Stomach (tissue), 19 donors: ENCODE results near the gene B3GNT7. TPM values are rescaled to one million over a fixed set of nuclear protein-coding genes. Genes with fewer than 3 reads are reported as not detected.
A peak's percentile ranks its signal among the peaks of the same experiment; 100 is the strongest.

ENCODE experiments used
- DNase-seq, 2 donors: peaks; one replicate each; pipeline versions ENCODE4 v3.0.0 to v3.0.0-alpha.2; 2013 to 2019
- H3K27ac ChIP-seq, 5 donors: fragments of 200-600 bp in 4 of 5; sonication (generic) in 4 of 5; one replicate each; pipeline ENCODE4 v1.5.1; 2013 to 2019; ENCODE audit warnings: mild to moderate bottlenecking in 1 of 5, moderate library complexity in 1 of 5
- H3K27me3 ChIP-seq, 3 donors: fragments of 200-600 bp; sonication (generic); one replicate each; pipeline ENCODE4 v1.5.1; 2017 to 2019; ENCODE audit warnings: mixed run types in 1 of 3
- H3K36me3 ChIP-seq, 4 donors: fragments of 200-600 bp; sonication (generic); 1 replicate in 3 of 4; 2 replicates in 1 of 4; pipeline ENCODE4 v1.5.1; 2016 to 2019
- H3K4me1 ChIP-seq, 4 donors: fragments of 200-600 bp; sonication (generic); one replicate each; pipeline ENCODE4 v1.5.1; 2016 to 2019
- H3K4me3 ChIP-seq, 4 donors: fragments of 200-600 bp; sonication (generic) in 3 of 4; one replicate each; pipeline ENCODE4 v1.5.1; 2016 to 2019; ENCODE audit warnings: mild to moderate bottlenecking in 1 of 4
- H3K9me3 ChIP-seq, 4 donors: fragments of 200-600 bp; sonication (generic); one replicate each; pipeline ENCODE4 v1.5.1; 2016 to 2019
- EP300 ChIP-seq: sonication (generic); formaldehyde crosslinking; IDR thresholded peaks from one replicate; pipeline ENCODE4 v1.6.1; 2017; ENCODE audit warnings: antibody characterized with exemption
- POLR2A ChIP-seq, 4 donors: fragments of 450-650 bp; IDR thresholded peaks; one replicate each; pipeline ENCODE4 v1.6.1; 2016; ENCODE audit warnings: antibody characterized with exemption in 4 of 4, control low read depth in 2 of 4, mild to moderate bottlenecking in 1 of 4, moderate library complexity in 1 of 4
- POLR2AphosphoS5 ChIP-seq, 3 donors: sonication (generic); formaldehyde crosslinking; IDR thresholded peaks; one replicate each; pipeline ENCODE4 v1.6.1; 2016; ENCODE audit warnings: antibody characterized with exemption in 3 of 3
- WGBS, 5 donors: extraction: QIAGEN DNeasy Blood & Tissue Kit in 3 of 5; methylation state at CpG; one replicate each; pipeline versions ENCODE4 v1.1.5 to v1.1.7; 2013 to 2018; 5-methylcytosine and 5-hydroxymethylcytosine counted together
- intact Hi-C: fragments of 100-400 bp; cut with DNase I; formaldehyde crosslinking; loops from one replicate; pipeline ENCODE4 v1.15.1; 2023; ENCODE audit warnings: low total_unique reads
- long read RNA-seq, 10 donors: transcript quantifications; one replicate each; lab custom pipeline, GENCODE V29; 2026
- polyA plus RNA-seq, 3 donors: library from polyadenylated mRNA; stranded (reverse); fragments of 200-250 nt; gene quantifications; one replicate each; pipeline ENCODE4 v1.2.3, GENCODE V29; 2013
- total RNA-seq, 5 donors: library from RNA; depleted of rRNA; stranded (reverse); fragments of >200 nt; gene quantifications; one replicate each; pipeline versions ENCODE4 v1.1.0 to v1.2.3, GENCODE V29; 2014 to 2016
- TF ChIP-seq, protein P1 (sequence below), 7 experiments: fragments of 450-650 bp in 4 of 7; fragments of 200-600 bp in 3 of 7; sonication (generic) in 3 of 7; IDR thresholded peaks; one replicate each; pipeline ENCODE4 v1.5.1; 2016 to 2019; ENCODE audit warnings: antibody characterized with exemption in 7 of 7, control low read depth in 2 of 7, mild to moderate bottlenecking in 1 of 7
- donor health status: healthy with polysubstance abuse.
- donor health status: Bipolar disorder and iron deficiency.
- donor health status: healthy.

The B3GNT7 gene, protein sequence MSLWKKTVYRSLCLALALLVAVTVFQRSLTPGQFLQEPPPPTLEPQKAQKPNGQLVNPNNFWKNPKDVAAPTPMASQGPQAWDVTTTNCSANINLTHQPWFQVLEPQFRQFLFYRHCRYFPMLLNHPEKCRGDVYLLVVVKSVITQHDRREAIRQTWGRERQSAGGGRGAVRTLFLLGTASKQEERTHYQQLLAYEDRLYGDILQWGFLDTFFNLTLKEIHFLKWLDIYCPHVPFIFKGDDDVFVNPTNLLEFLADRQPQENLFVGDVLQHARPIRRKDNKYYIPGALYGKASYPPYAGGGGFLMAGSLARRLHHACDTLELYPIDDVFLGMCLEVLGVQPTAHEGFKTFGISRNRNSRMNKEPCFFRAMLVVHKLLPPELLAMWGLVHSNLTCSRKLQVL
- total RNA-seq (100 to 1,000 TPM in 2 of 5 donors, 10 to 100 TPM in 3; 13.4 to 156 (median 33.8) TPM), polyA plus RNA-seq (1 to 10 TPM; 1.9 to 8.0 (median 6.1) TPM)
- long read RNA-seq, donor 1, transcript B3GNT7-201 (2 exons, 3,706 nt): major isoform, 6 of 6 reads
- long read RNA-seq, donor 1, partial matches to known transcripts: 0 of 6 reads
- long read RNA-seq, donor 1, other reads (novel, unspliced or antisense): 0 of 6 reads
- long read RNA-seq, donor 2, partial matches to known transcripts: 0 of 3 reads
- long read RNA-seq, donor 2, other reads (novel, unspliced or antisense): 0 of 3 reads
- long read RNA-seq, donor 3, partial matches to known transcripts: 0 of 4 reads
- long read RNA-seq, donor 3, other reads (novel, unspliced or antisense): 0 of 4 reads
- long read RNA-seq, donor 4: 0 reads
- long read RNA-seq, donor 5, partial matches to known transcripts: 14 of 18 reads
- long read RNA-seq, donor 5, other reads (novel, unspliced or antisense): 0 of 18 reads
- long read RNA-seq, donor 6: 0 reads
- long read RNA-seq, donor 7, transcript B3GNT7-201 (2 exons, 3,706 nt): major isoform, 11 of 11 reads
- long read RNA-seq, donor 7, partial matches to known transcripts: 0 of 11 reads
- long read RNA-seq, donor 7, other reads (novel, unspliced or antisense): 0 of 11 reads
- long read RNA-seq, donor 8, transcript B3GNT7-201 (2 exons, 3,706 nt): major isoform, 6 of 6 reads
- long read RNA-seq, donor 8, partial matches to known transcripts: 0 of 6 reads
- long read RNA-seq, donor 8, other reads (novel, unspliced or antisense): 0 of 6 reads
- long read RNA-seq, donor 9, partial matches to known transcripts: 0 of 1 reads
- long read RNA-seq, donor 9, other reads (novel, unspliced or antisense): 0 of 1 reads
- long read RNA-seq, donor 10, partial matches to known transcripts: 0 of 2 reads
- long read RNA-seq, donor 10, other reads (novel, unspliced or antisense): 0 of 2 reads

DNA sequence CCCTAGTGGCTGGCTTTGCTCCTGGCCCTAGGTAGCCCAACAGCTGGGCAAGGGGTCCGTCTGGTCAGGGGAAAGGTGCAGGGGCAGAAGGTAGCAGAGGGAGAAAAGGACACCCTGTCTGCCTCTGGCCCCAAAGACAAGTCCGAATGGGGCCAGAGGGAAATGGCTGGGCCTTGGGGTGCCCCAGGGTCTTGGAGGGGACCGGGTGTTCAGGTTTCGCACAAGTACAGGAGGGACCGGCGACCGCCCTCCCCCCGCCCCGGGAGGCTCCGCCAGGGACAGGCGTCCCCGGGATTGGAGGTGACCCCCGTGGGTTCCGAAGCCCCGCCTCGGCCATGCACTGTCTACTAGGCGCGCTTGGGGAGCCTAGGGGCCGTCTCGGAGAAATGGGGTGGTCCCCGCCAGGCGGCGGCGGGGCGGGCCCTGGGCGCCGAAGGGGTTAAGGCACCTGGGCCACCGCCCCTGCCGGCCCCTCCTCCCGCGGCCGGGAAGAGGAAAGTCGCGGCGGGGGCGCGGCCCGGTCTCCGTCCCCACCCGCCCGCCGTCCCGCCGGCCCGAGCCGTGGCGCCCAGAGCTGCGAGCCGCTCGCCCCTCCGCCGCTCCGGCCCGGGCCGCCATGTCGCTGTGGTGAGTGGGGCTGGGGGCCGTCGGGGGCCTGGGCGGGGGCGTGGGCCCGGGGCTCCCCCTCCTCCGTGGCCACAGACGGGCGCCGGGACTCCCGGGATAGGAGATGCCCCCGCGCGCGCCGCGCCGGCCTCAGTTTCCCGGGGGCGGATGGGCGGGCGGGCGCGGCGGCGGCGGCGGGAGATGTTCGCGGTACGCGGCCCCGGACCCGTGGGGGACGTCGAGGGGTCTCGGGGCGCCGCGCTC, at the start of gene B3GNT7:
Gene B3GNT7 (plus strand): TSS at position 523 of the 870 bp plus-strand sequence. CDS start 94 bp downstream, at position 617.
- peak within 1 kb of the TSS; percentile 55 to 73 (median 64) for H3K4me3 ChIP-seq
- intact Hi-C loops: loop anchor here (5.0 kb wide), 1 partner anchor 98 kb away; no protein-coding TSS in a partner anchor
- no peak for TF ChIP-seq POLR2A (IDR thresholded peaks at IDR 0.05)
- TF ChIP-seq, protein P1, sequence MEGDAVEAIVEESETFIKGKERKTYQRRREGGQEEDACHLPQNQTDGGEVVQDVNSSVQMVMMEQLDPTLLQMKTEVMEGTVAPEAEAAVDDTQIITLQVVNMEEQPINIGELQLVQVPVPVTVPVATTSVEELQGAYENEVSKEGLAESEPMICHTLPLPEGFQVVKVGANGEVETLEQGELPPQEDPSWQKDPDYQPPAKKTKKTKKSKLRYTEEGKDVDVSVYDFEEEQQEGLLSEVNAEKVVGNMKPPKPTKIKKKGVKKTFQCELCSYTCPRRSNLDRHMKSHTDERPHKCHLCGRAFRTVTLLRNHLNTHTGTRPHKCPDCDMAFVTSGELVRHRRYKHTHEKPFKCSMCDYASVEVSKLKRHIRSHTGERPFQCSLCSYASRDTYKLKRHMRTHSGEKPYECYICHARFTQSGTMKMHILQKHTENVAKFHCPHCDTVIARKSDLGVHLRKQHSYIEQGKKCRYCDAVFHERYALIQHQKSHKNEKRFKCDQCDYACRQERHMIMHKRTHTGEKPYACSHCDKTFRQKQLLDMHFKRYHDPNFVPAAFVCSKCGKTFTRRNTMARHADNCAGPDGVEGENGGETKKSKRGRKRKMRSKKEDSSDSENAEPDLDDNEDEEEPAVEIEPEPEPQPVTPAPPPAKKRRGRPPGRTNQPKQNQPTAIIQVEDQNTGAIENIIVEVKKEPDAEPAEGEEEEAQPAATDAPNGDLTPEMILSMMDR (IDR thresholded peaks at IDR 0.05): peak in 1 of 7 experiments; percentile 15
- peaks cover 26 to 52% (median 39%) of the 10 kb centered on the region in 4 donors for H3K4me1 ChIP-seq
- no peaks in the 10 kb centered on the region for H3K9me3 ChIP-seq
- H3K27me3 ChIP-seq: peaks cover 0 to 42% (median 19%) of the 10 kb centered on the region in 3 donors
- WGBS, 5 donors: 3 to 39% (median 7%) methylated on average over 3 to 95 of the region's 95 CpGs
- DNase-seq: peak; percentile 57 to 77
- peaks cover 0 to 21% (median 15%) of the 10 kb centered on the region in 4 donors for H3K36me3 ChIP-seq
- peak within 1 kb of the TSS; percentile 50 to 90 (median 77) for H3K27ac ChIP-seq

DNA sequence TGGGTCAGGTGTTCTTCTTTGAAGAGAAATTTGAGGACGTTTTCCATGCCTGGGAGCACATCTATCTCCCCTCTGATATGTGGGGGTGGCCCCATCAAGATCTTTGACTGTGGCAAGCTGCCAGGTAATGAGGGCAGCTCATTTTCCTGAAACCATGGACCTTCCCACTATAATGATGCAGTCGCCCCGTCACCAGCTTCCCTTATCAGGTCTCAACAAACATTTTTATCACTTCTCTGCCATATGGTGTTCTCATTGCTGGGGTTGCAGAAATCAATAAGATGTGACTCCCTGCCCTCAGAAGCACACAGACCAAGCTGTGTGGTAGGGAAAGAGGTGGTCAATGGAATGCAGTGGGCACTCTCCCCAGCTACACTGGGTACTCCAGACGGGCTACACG, 48.4 kb upstream of the B3GNT7 start:
- H3K36me3 ChIP-seq: peaks cover 0 to 14% (median 7%) of the 10 kb centered on the region in 4 donors
- no peak for TF ChIP-seq POLR2AphosphoS5 (IDR thresholded peaks at IDR 0.05)
- TF ChIP-seq, protein P1 (IDR thresholded peaks at IDR 0.05): no peak
- no peak for TF ChIP-seq POLR2A (IDR thresholded peaks at IDR 0.05)
- no peak for TF ChIP-seq EP300
- H3K27me3 ChIP-seq: no peaks in the 10 kb centered on the region
- intact Hi-C loops: no loop called here
- H3K9me3 ChIP-seq: no peaks in the 10 kb centered on the region
- no peak overlapping the region for H3K4me3 ChIP-seq
- H3K4me1 ChIP-seq: peaks cover 0 to 29% (median 10%) of the 10 kb centered on the region in 4 donors
- H3K27ac ChIP-seq: no peak overlapping the region
- 37 to 50% (median 48%) methylated on average over 5 of the region's 5 CpGs for WGBS, 5 donors
- DNase-seq: peak; percentile 43 to 61

DNA sequence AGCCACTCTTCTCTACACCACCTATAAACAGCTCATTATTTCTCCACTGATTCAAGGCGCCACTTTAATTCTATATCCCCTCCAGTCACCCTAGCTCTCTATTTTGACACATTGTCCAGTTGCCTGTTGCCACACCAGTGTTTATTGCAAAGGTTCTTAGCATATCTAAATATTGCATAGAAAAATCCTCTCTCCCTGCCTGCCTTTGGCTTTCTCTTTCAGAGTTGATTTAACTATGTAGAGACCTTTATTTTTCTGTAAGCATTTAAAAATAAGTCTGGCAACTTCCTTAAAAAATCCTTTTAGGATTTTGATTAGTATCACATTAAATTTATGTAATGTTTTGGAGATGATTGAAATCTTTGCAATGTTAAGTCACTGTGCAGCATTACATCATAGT, 47.9 kb upstream of the B3GNT7 start:
- H3K4me3 ChIP-seq: no peak overlapping the region
- H3K4me1 ChIP-seq: peaks cover 0 to 29% (median 10%) of the 10 kb centered on the region in 4 donors
- DNase-seq: no peak
- no peak overlapping the region for H3K27ac ChIP-seq
- 88 to 100% (median 96%) methylated on average over 1 of the region's 1 CpG for WGBS, 5 donors
- no peak for TF ChIP-seq POLR2A (IDR thresholded peaks at IDR 0.05)
- TF ChIP-seq EP300: no peak
- TF ChIP-seq, protein P1 (IDR thresholded peaks at IDR 0.05): no peak
- TF ChIP-seq POLR2AphosphoS5 (IDR thresholded peaks at IDR 0.05): no peak
- no peaks in the 10 kb centered on the region for H3K27me3 ChIP-seq
- peaks cover 0 to 14% (median 6%) of the 10 kb centered on the region in 4 donors for H3K36me3 ChIP-seq
- intact Hi-C loops: no loop called here
- H3K9me3 ChIP-seq: no peaks in the 10 kb centered on the region
